ENCODE measurements around the gene NVL.

DNA sequence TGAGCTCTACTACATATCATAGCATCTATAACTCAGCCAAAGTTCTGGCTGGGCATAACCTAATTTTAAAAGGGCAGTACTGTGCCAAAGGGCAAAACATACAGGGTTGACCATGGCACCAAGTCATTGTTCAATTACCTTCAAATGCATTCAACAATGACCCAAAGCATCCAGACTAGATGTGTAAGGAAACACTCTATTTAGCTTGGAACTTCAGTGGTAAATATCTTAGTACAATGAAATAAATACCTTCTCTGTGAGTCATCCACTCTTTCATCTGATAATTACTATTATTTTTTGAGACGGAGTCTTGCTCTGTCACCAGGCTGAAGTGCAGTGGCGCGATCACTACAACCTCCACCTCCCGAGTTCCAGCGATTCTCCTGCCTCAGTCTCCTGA, 70.0 kb downstream of the NVL start:
- TF ChIP-seq, protein P1, sequence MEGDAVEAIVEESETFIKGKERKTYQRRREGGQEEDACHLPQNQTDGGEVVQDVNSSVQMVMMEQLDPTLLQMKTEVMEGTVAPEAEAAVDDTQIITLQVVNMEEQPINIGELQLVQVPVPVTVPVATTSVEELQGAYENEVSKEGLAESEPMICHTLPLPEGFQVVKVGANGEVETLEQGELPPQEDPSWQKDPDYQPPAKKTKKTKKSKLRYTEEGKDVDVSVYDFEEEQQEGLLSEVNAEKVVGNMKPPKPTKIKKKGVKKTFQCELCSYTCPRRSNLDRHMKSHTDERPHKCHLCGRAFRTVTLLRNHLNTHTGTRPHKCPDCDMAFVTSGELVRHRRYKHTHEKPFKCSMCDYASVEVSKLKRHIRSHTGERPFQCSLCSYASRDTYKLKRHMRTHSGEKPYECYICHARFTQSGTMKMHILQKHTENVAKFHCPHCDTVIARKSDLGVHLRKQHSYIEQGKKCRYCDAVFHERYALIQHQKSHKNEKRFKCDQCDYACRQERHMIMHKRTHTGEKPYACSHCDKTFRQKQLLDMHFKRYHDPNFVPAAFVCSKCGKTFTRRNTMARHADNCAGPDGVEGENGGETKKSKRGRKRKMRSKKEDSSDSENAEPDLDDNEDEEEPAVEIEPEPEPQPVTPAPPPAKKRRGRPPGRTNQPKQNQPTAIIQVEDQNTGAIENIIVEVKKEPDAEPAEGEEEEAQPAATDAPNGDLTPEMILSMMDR (IDR thresholded peaks at IDR 0.05; ENCODE audit: low read depth, low read length, missing input control): no peak
- TF ChIP-seq HNF4A (conservative IDR thresholded peaks at IDR 0.05) (no peak), GABPA (IDR thresholded peaks at IDR 0.05 in 1 of 2, conservative IDR thresholded peaks at IDR 0.05 in 1 of 2) (no peak), EGR1 (IDR thresholded peaks at IDR 0.05; ENCODE audit: low read depth in 2 of 2) (no peak), YY1 (IDR thresholded peaks at IDR 0.05) (no peak), TAF1 (conservative IDR thresholded peaks at IDR 0.05) (no peak), RAD21 (IDR thresholded peaks at IDR 0.05) (no peak)
- TF ChIP-seq, protein P2, sequence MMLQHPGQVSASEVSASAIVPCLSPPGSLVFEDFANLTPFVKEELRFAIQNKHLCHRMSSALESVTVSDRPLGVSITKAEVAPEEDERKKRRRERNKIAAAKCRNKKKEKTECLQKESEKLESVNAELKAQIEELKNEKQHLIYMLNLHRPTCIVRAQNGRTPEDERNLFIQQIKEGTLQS (IDR thresholded peaks at IDR 0.05): no peak
- TF ChIP-seq, protein P3, sequence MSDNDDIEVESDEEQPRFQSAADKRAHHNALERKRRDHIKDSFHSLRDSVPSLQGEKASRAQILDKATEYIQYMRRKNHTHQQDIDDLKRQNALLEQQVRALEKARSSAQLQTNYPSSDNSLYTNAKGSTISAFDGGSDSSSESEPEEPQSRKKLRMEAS (IDR thresholded peaks at IDR 0.05): no peak
- TF ChIP-seq, protein P4, sequence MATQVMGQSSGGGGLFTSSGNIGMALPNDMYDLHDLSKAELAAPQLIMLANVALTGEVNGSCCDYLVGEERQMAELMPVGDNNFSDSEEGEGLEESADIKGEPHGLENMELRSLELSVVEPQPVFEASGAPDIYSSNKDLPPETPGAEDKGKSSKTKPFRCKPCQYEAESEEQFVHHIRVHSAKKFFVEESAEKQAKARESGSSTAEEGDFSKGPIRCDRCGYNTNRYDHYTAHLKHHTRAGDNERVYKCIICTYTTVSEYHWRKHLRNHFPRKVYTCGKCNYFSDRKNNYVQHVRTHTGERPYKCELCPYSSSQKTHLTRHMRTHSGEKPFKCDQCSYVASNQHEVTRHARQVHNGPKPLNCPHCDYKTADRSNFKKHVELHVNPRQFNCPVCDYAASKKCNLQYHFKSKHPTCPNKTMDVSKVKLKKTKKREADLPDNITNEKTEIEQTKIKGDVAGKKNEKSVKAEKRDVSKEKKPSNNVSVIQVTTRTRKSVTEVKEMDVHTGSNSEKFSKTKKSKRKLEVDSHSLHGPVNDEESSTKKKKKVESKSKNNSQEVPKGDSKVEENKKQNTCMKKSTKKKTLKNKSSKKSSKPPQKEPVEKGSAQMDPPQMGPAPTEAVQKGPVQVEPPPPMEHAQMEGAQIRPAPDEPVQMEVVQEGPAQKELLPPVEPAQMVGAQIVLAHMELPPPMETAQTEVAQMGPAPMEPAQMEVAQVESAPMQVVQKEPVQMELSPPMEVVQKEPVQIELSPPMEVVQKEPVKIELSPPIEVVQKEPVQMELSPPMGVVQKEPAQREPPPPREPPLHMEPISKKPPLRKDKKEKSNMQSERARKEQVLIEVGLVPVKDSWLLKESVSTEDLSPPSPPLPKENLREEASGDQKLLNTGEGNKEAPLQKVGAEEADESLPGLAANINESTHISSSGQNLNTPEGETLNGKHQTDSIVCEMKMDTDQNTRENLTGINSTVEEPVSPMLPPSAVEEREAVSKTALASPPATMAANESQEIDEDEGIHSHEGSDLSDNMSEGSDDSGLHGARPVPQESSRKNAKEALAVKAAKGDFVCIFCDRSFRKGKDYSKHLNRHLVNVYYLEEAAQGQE (IDR thresholded peaks at IDR 0.05): no peak
- TF ChIP-seq, protein P5, sequence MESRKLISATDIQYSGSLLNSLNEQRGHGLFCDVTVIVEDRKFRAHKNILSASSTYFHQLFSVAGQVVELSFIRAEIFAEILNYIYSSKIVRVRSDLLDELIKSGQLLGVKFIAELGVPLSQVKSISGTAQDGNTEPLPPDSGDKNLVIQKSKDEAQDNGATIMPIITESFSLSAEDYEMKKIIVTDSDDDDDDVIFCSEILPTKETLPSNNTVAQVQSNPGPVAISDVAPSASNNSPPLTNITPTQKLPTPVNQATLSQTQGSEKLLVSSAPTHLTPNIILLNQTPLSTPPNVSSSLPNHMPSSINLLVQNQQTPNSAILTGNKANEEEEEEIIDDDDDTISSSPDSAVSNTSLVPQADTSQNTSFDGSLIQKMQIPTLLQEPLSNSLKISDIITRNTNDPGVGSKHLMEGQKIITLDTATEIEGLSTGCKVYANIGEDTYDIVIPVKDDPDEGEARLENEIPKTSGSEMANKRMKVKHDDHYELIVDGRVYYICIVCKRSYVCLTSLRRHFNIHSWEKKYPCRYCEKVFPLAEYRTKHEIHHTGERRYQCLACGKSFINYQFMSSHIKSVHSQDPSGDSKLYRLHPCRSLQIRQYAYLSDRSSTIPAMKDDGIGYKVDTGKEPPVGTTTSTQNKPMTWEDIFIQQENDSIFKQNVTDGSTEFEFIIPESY (IDR thresholded peaks at IDR 0.05): no peak
